Measurements from ENCODE around the gene PLBD1.

DNA sequence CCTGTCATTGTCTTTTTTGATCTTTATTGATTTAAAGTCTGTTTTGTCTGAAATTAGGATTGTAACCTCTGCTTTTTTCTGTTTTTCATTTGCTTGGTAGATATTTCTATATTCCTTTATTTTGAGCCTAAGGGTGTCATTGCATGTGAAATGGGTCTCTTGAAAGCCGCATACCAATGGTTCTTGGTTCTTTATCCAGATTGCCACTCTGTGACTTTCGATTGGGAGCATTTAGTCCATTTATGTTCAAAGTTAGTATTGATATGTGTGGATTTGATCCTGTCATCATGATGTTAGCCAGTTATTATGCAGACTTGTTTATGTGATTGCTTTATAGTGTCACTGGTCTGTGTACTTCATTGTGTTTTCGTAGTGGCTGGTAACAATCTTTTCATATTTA lies 29.8 kb upstream of the PLBD1 start:
- TF ChIP-seq POLR2A (IDR thresholded peaks at IDR 0.05; ENCODE audit: borderline replicate concordance, extremely low read depth, insufficient read depth, insufficient read length) (no peak), ZNF274 (IDR thresholded peaks at IDR 0.05; ENCODE audit: low read depth, low read length) (no peak), RAD21 (IDR thresholded peaks at IDR 0.05; ENCODE audit: low read depth) (no peak), POLR2AphosphoS5 (IDR thresholded peaks at IDR 0.05; ENCODE audit: low read depth, low read length) (no peak), CBX3 (IDR thresholded peaks at IDR 0.05; ENCODE audit: low read depth) (no peak), EZH2 (IDR thresholded peaks at IDR 0.05) (no peak)
- TF ChIP-seq, protein P1, sequence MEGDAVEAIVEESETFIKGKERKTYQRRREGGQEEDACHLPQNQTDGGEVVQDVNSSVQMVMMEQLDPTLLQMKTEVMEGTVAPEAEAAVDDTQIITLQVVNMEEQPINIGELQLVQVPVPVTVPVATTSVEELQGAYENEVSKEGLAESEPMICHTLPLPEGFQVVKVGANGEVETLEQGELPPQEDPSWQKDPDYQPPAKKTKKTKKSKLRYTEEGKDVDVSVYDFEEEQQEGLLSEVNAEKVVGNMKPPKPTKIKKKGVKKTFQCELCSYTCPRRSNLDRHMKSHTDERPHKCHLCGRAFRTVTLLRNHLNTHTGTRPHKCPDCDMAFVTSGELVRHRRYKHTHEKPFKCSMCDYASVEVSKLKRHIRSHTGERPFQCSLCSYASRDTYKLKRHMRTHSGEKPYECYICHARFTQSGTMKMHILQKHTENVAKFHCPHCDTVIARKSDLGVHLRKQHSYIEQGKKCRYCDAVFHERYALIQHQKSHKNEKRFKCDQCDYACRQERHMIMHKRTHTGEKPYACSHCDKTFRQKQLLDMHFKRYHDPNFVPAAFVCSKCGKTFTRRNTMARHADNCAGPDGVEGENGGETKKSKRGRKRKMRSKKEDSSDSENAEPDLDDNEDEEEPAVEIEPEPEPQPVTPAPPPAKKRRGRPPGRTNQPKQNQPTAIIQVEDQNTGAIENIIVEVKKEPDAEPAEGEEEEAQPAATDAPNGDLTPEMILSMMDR (IDR thresholded peaks at IDR 0.05 in 2 of 3, conservative IDR thresholded peaks at IDR 0.05 in 1 of 3; ENCODE audit: borderline replicate concordance in 1 of 3, insufficient read depth in 1 of 3, low read depth in 2 of 3, low read length in 2 of 3), result no peak
- TF ChIP-seq, protein P2, sequence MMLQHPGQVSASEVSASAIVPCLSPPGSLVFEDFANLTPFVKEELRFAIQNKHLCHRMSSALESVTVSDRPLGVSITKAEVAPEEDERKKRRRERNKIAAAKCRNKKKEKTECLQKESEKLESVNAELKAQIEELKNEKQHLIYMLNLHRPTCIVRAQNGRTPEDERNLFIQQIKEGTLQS (IDR thresholded peaks at IDR 0.05), result no peak
